A673 (cell line): ENCODE measurements around the gene GMEB1.

Experiments used
- EZH2 ChIP-seq: fragments of 200-600 bp; sonication (generic); IDR thresholded peaks from 2 replicates; pipeline ENCODE4 v1.6.1; 2017; ENCODE audit warnings: borderline replicate concordance, low read depth, mild to moderate bottlenecking, mixed read lengths, antibody characterized with exemption, low read length; ENCODE audit not compliant: poor library complexity, severe bottlenecking
- TF ChIP-seq, protein P1 (sequence below): fragments of 300-800, 200-600 bp; sonication (generic); conservative IDR thresholded peaks from 2 replicates; pipeline ENCODE4 v1.5.1; 2017; ENCODE audit warnings: low read depth, mild to moderate bottlenecking, antibody characterized with exemption, low read length, moderate library complexity, mixed read lengths

DNA sequence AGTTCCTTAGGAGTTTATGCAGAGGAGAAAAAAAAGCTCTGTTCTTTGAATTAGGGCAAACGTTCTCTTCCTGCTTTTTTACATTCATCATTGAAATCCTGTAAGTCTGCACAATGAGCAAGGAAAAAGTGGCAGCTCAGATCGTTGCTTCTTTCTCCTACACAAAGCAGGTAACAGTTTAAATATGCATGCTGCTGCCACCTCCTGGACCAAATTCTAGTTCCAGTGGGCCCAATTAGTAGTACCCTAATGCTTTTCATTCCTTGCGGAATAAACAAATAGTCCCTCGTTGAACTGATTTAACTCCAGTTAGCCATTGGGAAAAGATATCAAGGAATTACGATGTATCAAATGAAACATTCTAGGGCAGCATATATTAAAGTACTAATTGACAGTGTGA, 88.3 kb downstream of the GMEB1 start:
- TF ChIP-seq, protein P1, sequence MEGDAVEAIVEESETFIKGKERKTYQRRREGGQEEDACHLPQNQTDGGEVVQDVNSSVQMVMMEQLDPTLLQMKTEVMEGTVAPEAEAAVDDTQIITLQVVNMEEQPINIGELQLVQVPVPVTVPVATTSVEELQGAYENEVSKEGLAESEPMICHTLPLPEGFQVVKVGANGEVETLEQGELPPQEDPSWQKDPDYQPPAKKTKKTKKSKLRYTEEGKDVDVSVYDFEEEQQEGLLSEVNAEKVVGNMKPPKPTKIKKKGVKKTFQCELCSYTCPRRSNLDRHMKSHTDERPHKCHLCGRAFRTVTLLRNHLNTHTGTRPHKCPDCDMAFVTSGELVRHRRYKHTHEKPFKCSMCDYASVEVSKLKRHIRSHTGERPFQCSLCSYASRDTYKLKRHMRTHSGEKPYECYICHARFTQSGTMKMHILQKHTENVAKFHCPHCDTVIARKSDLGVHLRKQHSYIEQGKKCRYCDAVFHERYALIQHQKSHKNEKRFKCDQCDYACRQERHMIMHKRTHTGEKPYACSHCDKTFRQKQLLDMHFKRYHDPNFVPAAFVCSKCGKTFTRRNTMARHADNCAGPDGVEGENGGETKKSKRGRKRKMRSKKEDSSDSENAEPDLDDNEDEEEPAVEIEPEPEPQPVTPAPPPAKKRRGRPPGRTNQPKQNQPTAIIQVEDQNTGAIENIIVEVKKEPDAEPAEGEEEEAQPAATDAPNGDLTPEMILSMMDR = peak; percentile 33; the same call in 1 of the 2 replicates
- no peak for TF ChIP-seq EZH2
